ENCODE data around the gene TSFM.
A peak's percentile ranks its signal among the peaks of the same experiment; 100 is the strongest.

The TSFM gene

DNA sequence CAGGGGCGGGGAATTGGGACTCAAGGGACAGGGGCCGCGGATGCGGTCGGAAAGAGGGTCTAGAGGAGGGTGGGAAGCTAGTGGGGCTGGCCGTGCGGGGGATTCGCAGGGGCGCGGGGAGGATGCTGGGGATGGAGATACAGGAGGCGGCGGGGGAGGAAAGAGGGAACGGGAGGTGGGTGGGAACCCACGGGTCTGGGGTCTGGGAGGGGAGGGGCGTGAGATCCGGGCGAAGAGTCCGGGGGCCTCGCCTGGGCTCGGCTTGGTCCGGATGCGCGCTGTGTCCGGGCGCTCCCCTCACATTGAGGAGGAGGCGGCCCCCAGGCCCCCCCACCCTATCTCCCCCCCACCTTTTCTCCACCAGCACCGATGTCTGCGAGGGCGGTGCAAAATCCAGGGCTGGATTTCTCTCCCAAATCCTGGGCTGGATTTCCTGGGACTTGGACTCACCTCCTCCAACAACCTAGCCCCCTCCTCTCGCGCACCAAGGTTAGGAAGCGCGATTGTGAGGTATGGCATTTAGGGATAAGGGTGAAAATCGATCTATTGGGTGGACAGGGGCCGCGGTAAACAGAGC is 43.8 kb upstream of the TSFM start, which contains the start of gene AGAP2:
Gene AGAP2, minus strand, starts transcription at position 82 of the 577 bp plus-strand sequence. CDS start 496 bp downstream, outside the sequence.
- peaks cover 0 to 61% (median 19%) of the 10 kb centered on the region in 11 experiments; a peak in 13 of 22 replicates for H4K20me1 ChIP-seq
- H3K4me1 ChIP-seq: peaks cover 38 to 50% (median 42%) of the 10 kb centered on the region in 10 experiments
- H3K9me3 ChIP-seq (replicated peaks in 1 of 11): no peaks in the 10 kb centered on the region
- H3K27me3 ChIP-seq: no peaks in the 10 kb centered on the region
- peaks cover 10 to 46% (median 31%) of the 10 kb centered on the region in 11 experiments for H3K36me3 ChIP-seq
- TF ChIP-seq Cebpa-rat (IDR thresholded peaks at IDR 0.05): no peak
- peak within 1 kb of the TSS in 8 of 11 experiments; percentile 69 to 89 (median 86); a peak in 14 of 22 replicates for H3K27ac ChIP-seq
- H3K4me2 ChIP-seq: peak within 1 kb of the TSS; percentile 82 to 97 (median 94); a peak in 20 of 22 replicates
- peak within 1 kb of the TSS in 4 of 10 experiments; percentile 67 to 77 (median 70); a peak in 4 of 20 replicates for H3K4me3 ChIP-seq
- peak within 1 kb of the TSS in 8 of 11 experiments; percentile 61 to 80 (median 75); a peak in 13 of 22 replicates for H3K9ac ChIP-seq

DNA sequence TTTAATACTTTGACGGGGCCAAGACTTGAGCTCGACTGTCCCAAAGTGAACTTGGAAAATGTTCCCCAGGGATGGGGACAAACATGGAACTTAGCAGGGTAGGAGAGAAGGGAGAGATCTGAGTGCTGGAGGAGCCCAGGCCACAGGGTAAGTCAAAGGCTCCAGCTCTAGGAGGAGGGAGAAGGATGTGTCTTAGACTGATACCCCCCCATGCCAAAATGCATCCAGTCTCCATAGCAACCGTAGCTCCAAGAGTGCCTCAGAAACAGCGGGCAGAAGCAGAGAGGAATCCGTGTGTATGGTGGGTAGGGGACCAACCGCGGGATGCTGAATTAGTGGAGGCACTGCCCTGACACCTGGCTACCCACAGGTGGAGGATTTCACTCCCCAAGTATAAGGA is 43.2 kb upstream of the TSFM start:
- H3K9me3 ChIP-seq (replicated peaks in 1 of 11): no peaks in the 10 kb centered on the region
- H3K27ac ChIP-seq: peak overlapping the region in 8 of 11 experiments; percentile 69 to 89 (median 86); a peak in 14 of 22 replicates
- H3K4me1 ChIP-seq: peaks cover 44 to 56% (median 48%) of the 10 kb centered on the region in 10 experiments
- H3K4me3 ChIP-seq: peak overlapping the region in 4 of 10 experiments; percentile 67 to 77 (median 70); a peak in 5 of 20 replicates
- no peaks in the 10 kb centered on the region for H3K27me3 ChIP-seq
- H4K20me1 ChIP-seq: peaks cover 0 to 55% (median 19%) of the 10 kb centered on the region in 11 experiments; a peak in 13 of 22 replicates
- H3K9ac ChIP-seq: peak overlapping the region in 8 of 11 experiments; percentile 61 to 80 (median 75); a peak in 13 of 22 replicates
- no peak for TF ChIP-seq Cebpa-rat (IDR thresholded peaks at IDR 0.05)
- peak overlapping the region; percentile 82 to 97 (median 94); a peak in 20 of 22 replicates for H3K4me2 ChIP-seq
- peaks cover 4 to 39% (median 25%) of the 10 kb centered on the region in 11 experiments; a peak in 21 of 22 replicates for H3K36me3 ChIP-seq

DNA sequence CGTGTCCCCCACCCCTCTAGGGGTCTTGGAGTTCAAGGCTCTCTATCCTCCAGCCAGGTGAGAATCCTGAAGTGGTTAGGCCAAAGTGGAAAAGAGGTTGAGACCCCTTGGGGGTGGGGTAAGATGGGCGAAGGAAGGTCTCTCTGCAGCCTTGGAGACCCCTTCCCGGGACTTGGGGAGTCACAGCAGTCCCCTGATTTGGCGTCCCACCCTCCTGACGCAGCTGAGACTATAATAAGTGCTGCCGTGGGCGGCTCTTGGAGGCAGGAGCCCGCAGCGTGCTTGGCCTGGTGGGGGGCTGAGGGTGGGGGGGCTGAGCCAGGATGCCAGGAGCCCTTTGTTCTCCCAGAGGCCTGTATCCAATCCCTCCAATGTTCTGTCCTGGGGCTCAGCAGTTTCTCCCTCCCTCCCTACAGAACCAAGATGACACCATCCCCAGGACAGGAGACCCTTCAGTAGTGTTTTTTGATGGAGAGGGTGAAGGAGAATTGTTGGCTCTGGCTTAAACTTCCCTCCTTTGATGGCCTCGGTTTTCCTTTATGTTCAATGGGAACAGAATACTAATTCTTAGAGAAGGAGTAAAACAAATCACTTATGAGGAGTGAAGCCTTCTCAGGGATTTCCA is 42.6 kb upstream of the TSFM start:
- Histone ChIP-seq H4K20me1 (peaks cover 0 to 51% (median 19%) of the 10 kb centered on the region in 11 experiments; a peak in 13 of 22 replicates), H3K27ac (peak overlapping the region in 10 of 11 experiments; percentile 20 to 89 (median 79); a peak in 18 of 22 replicates), H3K4me2 (peak overlapping the region; percentile 82 to 97 (median 94); a peak in 21 of 22 replicates), H3K9me3 (replicated peaks in 1 of 11) (no peaks in the 10 kb centered on the region), H3K4me3 (peak overlapping the region in 8 of 10 experiments; percentile 53 to 77 (median 66); a peak in 16 of 20 replicates), H3K36me3 (peaks cover 0 to 33% (median 18%) of the 10 kb centered on the region in 11 experiments; a peak in 15 of 22 replicates), H3K9ac (peak overlapping the region; percentile 45 to 80 (median 71); a peak in 19 of 22 replicates), H3K4me1 (peaks cover 44 to 58% (median 49%) of the 10 kb centered on the region in 10 experiments), H3K27me3 (no peaks in the 10 kb centered on the region)
- no peak for TF ChIP-seq Cebpa-rat (IDR thresholded peaks at IDR 0.05)

DNA sequence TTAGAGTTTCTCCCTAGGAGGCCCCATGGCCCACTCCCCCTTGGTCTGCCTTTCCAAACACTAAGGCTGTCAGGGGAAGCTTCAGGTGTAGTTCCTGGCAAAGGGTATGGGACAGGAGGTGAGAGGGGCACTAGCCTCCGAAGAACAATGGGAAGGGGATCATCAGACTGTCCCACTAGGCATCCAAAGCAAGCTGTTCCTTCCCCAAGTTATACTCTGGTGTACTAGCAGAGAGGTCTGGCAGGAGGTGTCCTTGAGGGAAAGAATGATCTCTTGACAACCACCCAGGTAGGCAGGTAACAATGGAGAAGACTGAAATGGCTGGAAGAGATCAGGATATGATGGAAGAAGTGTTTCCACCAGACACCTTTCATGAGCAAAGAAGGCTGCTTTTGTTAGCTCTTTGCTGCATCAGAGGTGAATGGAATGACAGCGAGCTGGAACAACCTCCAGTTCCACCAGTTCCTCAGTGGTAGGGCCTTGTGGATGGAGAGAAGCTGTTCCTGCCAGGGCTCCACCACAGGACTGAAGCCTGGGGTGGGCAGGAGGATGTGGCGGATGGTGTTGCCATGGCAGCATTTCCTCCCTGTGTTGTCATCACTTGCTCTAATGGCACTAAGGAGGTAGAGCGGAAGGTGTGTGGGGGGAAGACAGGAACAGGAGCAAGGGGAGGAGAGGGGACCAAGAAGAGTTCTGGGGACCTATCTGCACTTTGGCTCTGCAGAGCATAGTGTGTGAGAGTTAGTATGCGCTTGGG is 41.8 kb upstream of the TSFM start:
- peak overlapping the region in 10 of 11 experiments; percentile 47 to 80 (median 75); a peak in 19 of 22 replicates for H3K9ac ChIP-seq
- H3K27ac ChIP-seq: peak overlapping the region in 10 of 11 experiments; percentile 20 to 89 (median 80); a peak in 18 of 22 replicates
- no peaks in the 10 kb centered on the region for H3K27me3 ChIP-seq
- peaks cover 50 to 62% (median 57%) of the 10 kb centered on the region in 10 experiments for H3K4me1 ChIP-seq
- 0 out of 22 replicates have a peak, but pooled peaks of 1 of the 11 experiments have one; percentile 11 for TF ChIP-seq Cebpa-rat (IDR thresholded peaks at IDR 0.05)
- H3K36me3 ChIP-seq: peaks cover 0 to 27% (median 16%) of the 10 kb centered on the region in 11 experiments; a peak in 16 of 22 replicates
- peak overlapping the region; percentile 46 to 77 (median 64); a peak in 19 of 20 replicates for H3K4me3 ChIP-seq
- H4K20me1 ChIP-seq: peaks cover 0 to 43% (median 11%) of the 10 kb centered on the region in 11 experiments; a peak in 14 of 22 replicates
- H3K9me3 ChIP-seq (replicated peaks in 1 of 11): no peaks in the 10 kb centered on the region
- peak overlapping the region; percentile 82 to 97 (median 94) for H3K4me2 ChIP-seq

DNA sequence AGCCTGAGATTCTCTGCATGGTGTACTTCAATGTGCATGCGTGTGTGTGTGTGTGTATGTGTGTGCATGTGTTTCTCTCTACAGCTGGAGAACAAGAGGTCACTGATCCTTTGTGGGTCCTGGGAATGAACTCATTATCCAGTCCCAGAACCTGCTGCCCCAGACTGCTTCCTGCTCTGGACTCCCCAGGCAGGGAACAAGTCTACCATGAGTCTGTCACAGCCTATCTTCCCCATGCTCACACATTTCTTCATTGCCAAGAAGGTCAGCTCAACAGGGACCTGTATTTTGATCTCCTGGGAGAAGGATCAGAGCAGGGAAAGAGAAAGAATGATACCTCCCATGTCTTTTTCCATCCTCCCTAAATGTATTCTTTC is 41.2 kb upstream of the TSFM start:
- H3K4me3 ChIP-seq: peak overlapping the region; percentile 46 to 77 (median 64)
- H3K9ac ChIP-seq: peak overlapping the region; percentile 53 to 80 (median 73); a peak in 21 of 22 replicates
- H3K27me3 ChIP-seq: no peaks in the 10 kb centered on the region
- no peak for TF ChIP-seq Cebpa-rat (IDR thresholded peaks at IDR 0.05)
- H3K36me3 ChIP-seq: peaks cover 0 to 30% (median 22%) of the 10 kb centered on the region in 11 experiments; a peak in 20 of 22 replicates
- H3K9me3 ChIP-seq (replicated peaks in 1 of 11): no peaks in the 10 kb centered on the region
- H3K27ac ChIP-seq: peak overlapping the region in 10 of 11 experiments; percentile 34 to 89 (median 80); a peak in 18 of 22 replicates
- peaks cover 0 to 37% (median 10%) of the 10 kb centered on the region in 11 experiments; a peak in 11 of 22 replicates for H4K20me1 ChIP-seq
- H3K4me2 ChIP-seq: peak overlapping the region; percentile 82 to 97 (median 94)
- H3K4me1 ChIP-seq: peaks cover 56 to 66% (median 61%) of the 10 kb centered on the region in 10 experiments

DNA sequence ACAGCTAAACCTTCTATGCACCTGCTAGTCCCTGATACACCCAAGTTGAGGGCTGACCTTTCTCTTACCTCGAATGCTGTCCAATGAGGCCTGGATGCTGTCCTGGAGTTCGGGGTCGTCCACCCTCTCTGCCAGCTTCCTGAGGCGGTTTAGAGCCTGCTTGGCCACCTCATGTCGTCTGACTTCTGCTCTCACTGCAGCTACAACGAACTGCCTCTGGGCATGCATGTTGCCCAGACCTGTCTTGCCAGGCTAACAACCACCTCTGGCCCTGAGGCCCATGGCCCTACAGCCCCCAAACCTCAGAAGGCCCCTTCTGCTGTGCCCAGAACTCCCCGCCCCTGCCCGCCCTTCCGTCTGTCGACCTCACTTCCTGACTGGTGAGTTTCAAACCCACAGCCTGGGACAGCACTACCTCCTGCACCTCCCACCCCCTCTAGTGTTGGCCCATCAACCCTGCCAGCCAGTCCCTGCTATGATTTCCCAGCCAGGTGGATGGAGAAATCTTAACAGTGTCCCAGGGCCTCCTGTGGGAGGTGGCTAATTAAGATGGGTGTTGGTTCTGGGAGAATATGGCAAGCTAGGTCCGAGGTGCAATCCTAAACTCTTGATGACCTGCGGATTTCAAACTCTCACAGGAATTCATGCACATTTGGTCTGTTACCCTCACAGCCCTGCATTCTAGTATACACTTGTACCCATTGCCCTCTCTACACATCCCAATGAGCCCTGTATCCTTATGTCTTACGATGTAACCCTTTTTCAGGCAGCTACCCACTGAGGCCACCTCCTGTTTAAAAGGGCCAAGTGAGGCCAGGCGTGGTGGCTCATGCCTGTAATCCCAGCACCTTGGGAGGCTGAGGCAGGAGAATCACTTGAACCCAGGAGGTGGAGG is 40.5 kb upstream of the TSFM start:
- H3K4me1 ChIP-seq: peaks cover 56 to 68% (median 62%) of the 10 kb centered on the region in 10 experiments
- peak overlapping the region in 10 of 11 experiments; percentile 34 to 89 (median 80); a peak in 19 of 22 replicates for H3K27ac ChIP-seq
- H3K9me3 ChIP-seq (replicated peaks in 1 of 11): no peaks in the 10 kb centered on the region
- peak overlapping the region; percentile 82 to 97 (median 94) for H3K4me2 ChIP-seq
- no peaks in the 10 kb centered on the region for H3K27me3 ChIP-seq
- H3K4me3 ChIP-seq: peak overlapping the region; percentile 46 to 77 (median 64)
- peaks cover 0 to 30% (median 7%) of the 10 kb centered on the region in 11 experiments; a peak in 10 of 22 replicates for H4K20me1 ChIP-seq
- peak overlapping the region; percentile 53 to 80 (median 73); a peak in 21 of 22 replicates for H3K9ac ChIP-seq
- peaks cover 7 to 30% (median 23%) of the 10 kb centered on the region in 11 experiments for H3K36me3 ChIP-seq
- no peak for TF ChIP-seq Cebpa-rat (IDR thresholded peaks at IDR 0.05)

DNA sequence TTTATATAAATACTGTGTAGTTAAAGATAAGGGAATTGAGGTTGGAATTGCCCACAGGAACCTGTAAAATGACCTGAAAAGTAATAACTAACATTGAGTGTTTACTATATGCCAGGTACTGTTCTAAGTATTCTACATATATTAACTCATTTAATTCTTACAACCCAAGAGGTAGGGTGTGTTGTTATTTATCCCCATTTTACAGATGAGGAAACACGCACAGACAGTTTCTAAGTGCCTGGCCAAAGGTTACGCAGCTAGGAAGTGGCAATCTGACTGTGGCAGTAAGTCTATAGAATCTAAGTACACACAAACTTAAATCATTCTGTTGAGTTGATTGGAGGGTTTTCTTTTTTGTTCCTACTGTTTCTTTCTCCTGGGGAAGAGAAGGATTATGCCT is 38.8 kb upstream of the TSFM start:
- Histone ChIP-seq H3K4me2 (peak overlapping the region; percentile 64 to 94 (median 87)), H4K20me1 (peaks cover 0 to 33% (median 3%) of the 10 kb centered on the region in 11 experiments; a peak in 10 of 22 replicates), H3K27ac (peak overlapping the region in 10 of 11 experiments; percentile 79 to 96 (median 88); a peak in 15 of 22 replicates), H3K36me3 (peaks cover 23 to 37% (median 31%) of the 10 kb centered on the region in 11 experiments), H3K27me3 (no peaks in the 10 kb centered on the region), H3K9ac (peak overlapping the region in 7 of 11 experiments; percentile 84 to 93 (median 87); a peak in 13 of 22 replicates), H3K4me1 (peaks cover 56 to 68% (median 62%) of the 10 kb centered on the region in 10 experiments), H3K4me3 (peak overlapping the region in 8 of 10 experiments; percentile 74 to 91 (median 80); a peak in 12 of 20 replicates), H3K9me3 (replicated peaks in 1 of 11) (no peaks in the 10 kb centered on the region)
- no peak for TF ChIP-seq Cebpa-rat (IDR thresholded peaks at IDR 0.05)

Data from BLaER1 treated with 17β-estradiol and CSF1 and Interleukin-3, amounts not matched to agents 10 nM and 100 nM (cell line).